HepG2 (cell line): ENCODE results near the gene DNAJC9. TPM values are rescaled to one million over a fixed set of nuclear protein-coding genes. Genes with fewer than 3 reads are reported as not detected.

ENCODE experiments used
- CC2D1A ChIP-seq: sonication (generic); formaldehyde crosslinking; IDR thresholded peaks from 2 replicates; pipeline ENCODE4 v1.8.1; 2023; ENCODE audit warnings: mild to moderate bottlenecking, missing genetic modification reagents
- EEA1 ChIP-seq: sonication (generic); formaldehyde crosslinking; IDR thresholded peaks from 2 replicates; pipeline ENCODE4 v1.5.1; 2020; ENCODE audit warnings: mild to moderate bottlenecking, missing genetic modification reagents, borderline replicate concordance
- ETV6 ChIP-seq: sonication (generic); formaldehyde crosslinking; conservative IDR thresholded peaks from 2 replicates; pipeline ENCODE4 v1.4.0; 2020; ENCODE audit warnings: missing genetic modification reagents
- GTF2F1 ChIP-seq: fragments of 150-350 bp; IDR thresholded peaks from 2 replicates; pipeline ENCODE4 v1.6.1; 2014; ENCODE audit warnings: low read length
- MIER3 ChIP-seq: IDR thresholded peaks from 2 replicates; pipeline ENCODE4 v1.6.1; 2016; ENCODE audit warnings: missing compliant biosample characterization, borderline replicate concordance
- NBN ChIP-seq: fragments of 450-650 bp; conservative IDR thresholded peaks from 2 replicates; pipeline ENCODE4 v1.6.1; 2017
- PCBP1 ChIP-seq: fragments of 200-400 bp; formaldehyde crosslinking; IDR thresholded peaks from 2 replicates; pipeline ENCODE4 v1.6.1; 2017; ENCODE audit warnings: mild to moderate bottlenecking, low read depth, low read length, borderline replicate concordance
- PITX1 ChIP-seq: sonication (generic); formaldehyde crosslinking; IDR thresholded peaks from 2 replicates; pipeline ENCODE4 v1.5.1; 2020; ENCODE audit warnings: mild to moderate bottlenecking, missing genetic modification reagents
- PLSCR1 ChIP-seq: sonication (generic); formaldehyde crosslinking; IDR thresholded peaks from 2 replicates; pipeline ENCODE4 v1.5.0; 2020; ENCODE audit warnings: missing genetic modification reagents, mild to moderate bottlenecking, borderline replicate concordance
- SAFB2 ChIP-seq: sonication (generic); formaldehyde crosslinking; IDR thresholded peaks from 2 replicates; pipeline ENCODE4 v1.5.1; 2020; ENCODE audit warnings: missing genetic modification reagents, low read depth, mild to moderate bottlenecking, borderline replicate concordance
- SETDB1 ChIP-seq: sonication (generic); formaldehyde crosslinking; IDR thresholded peaks from 2 replicates; pipeline ENCODE4 v1.5.1; 2020; ENCODE audit warnings: missing genetic modification reagents, mild to moderate bottlenecking, borderline replicate concordance
- SOX5 ChIP-seq: IDR thresholded peaks from 2 replicates; pipeline ENCODE4 v1.6.1; 2016; ENCODE audit warnings: borderline replicate concordance
- SP140L ChIP-seq: sonication (generic); formaldehyde crosslinking; IDR thresholded peaks from 2 replicates; pipeline ENCODE4 v1.4.0; 2020; ENCODE audit warnings: missing genetic modification reagents, borderline replicate concordance
- SUZ12 ChIP-seq: fragments of 150-350 bp; IDR thresholded peaks from 2 replicates; pipeline ENCODE4 v1.6.1; 2014; ENCODE audit warnings: low read depth, low read length
- ZBTB34 ChIP-seq: sonication (generic); formaldehyde crosslinking; IDR thresholded peaks from 2 replicates; pipeline ENCODE4 v1.8.0; 2022; ENCODE audit warnings: mild to moderate bottlenecking, missing genetic modification reagents
- ZFX ChIP-seq: sonication (generic); formaldehyde crosslinking; IDR thresholded peaks from 2 replicates; pipeline ENCODE4 v1.4.0; 2020; ENCODE audit warnings: mild to moderate bottlenecking, low read depth, missing genetic modification reagents, moderate library complexity
- ZFY ChIP-seq: sonication (generic); formaldehyde crosslinking; IDR thresholded peaks from 2 replicates; pipeline ENCODE4 v1.4.0; 2020; ENCODE audit warnings: missing genetic modification reagents
- ZNF232 ChIP-seq: sonication (generic); formaldehyde crosslinking; IDR thresholded peaks from 2 replicates; pipeline ENCODE4 v1.4.0; 2020; ENCODE audit warnings: missing genetic modification reagents, borderline replicate concordance
- ZNF256 ChIP-seq: sonication (generic); formaldehyde crosslinking; conservative IDR thresholded peaks from 2 replicates; pipeline ENCODE4 v1.4.0; 2020; ENCODE audit warnings: missing genetic modification reagents
- ZNF33A ChIP-seq: sonication (generic); formaldehyde crosslinking; IDR thresholded peaks from 2 replicates; pipeline ENCODE4 v1.5.1; 2020; ENCODE audit warnings: missing genetic modification reagents, mild to moderate bottlenecking, moderate library complexity, borderline replicate concordance
- ZNF460 ChIP-seq: sonication (generic); formaldehyde crosslinking; IDR thresholded peaks from 2 replicates; pipeline ENCODE4 v1.5.1; 2020; ENCODE audit warnings: missing genetic modification reagents, mild to moderate bottlenecking, borderline replicate concordance
- ZNF580 ChIP-seq: IDR thresholded peaks from 2 replicates; pipeline ENCODE4 v1.6.1; 2016; ENCODE audit warnings: low read depth, borderline replicate concordance
- ZNF674 ChIP-seq: sonication (generic); formaldehyde crosslinking; IDR thresholded peaks from 2 replicates; pipeline ENCODE4 v1.5.0; 2020; ENCODE audit warnings: low read depth, mild to moderate bottlenecking, missing genetic modification reagents
- ZNF709 ChIP-seq: sonication (generic); formaldehyde crosslinking; IDR thresholded peaks from 2 replicates; pipeline ENCODE4 v1.5.0; 2020; ENCODE audit warnings: mild to moderate bottlenecking, missing genetic modification reagents
- ZNF737 ChIP-seq: sonication (generic); formaldehyde crosslinking; IDR thresholded peaks from 2 replicates; pipeline ENCODE4 v1.5.0; 2020; ENCODE audit warnings: missing genetic modification reagents, mild to moderate bottlenecking, borderline replicate concordance
- polyA plus RNA-seq, 8 experiments: library from polyadenylated mRNA; depleted of rRNA in 3 of 8; stranded (reverse) in 7 of 8; unstranded in 1 of 8; fragments of >200 nt; fragmentation: Illumina TruSeq in 4 of 8; extraction: Trizol in 4 of 8; gene quantifications; 2 replicates each; pipeline versions ENCODE4 v1.2.1 to v1.2.3, GENCODE V29; 2011 to 2016; ENCODE audit warnings: low read depth in 4 of 8, missing spikeins in 1 of 8, mixed read lengths in 1 of 8; ENCODE audit not compliant: insufficient read depth in 1 of 8
- total RNA-seq, 5 experiments: library from RNA; depleted of rRNA; stranded (reverse); fragments of >200 nt; fragmentation: Illumina TruSeq; extraction: Trizol; gene quantifications; 2 replicates each; pipeline ENCODE4 v1.2.3, GENCODE V29; 2016; ENCODE audit warnings: low read depth in 1 of 5
- TF ChIP-seq, protein P1 (sequence below): sonication (generic); formaldehyde crosslinking; IDR thresholded peaks from 2 replicates; pipeline ENCODE4 v1.5.1; 2020; ENCODE audit warnings: missing genetic modification reagents, mild to moderate bottlenecking, borderline replicate concordance
- TF ChIP-seq, protein P2 (sequence below): sonication (generic); formaldehyde crosslinking; IDR thresholded peaks from 2 replicates; pipeline ENCODE4 v1.4.0; 2020; ENCODE audit warnings: mild to moderate bottlenecking, missing genetic modification reagents

The DNAJC9 gene
- total and polyA plus RNA-seq, 2 of the 13 experiments (the other 11 are each of a cell fraction or from before 2014, with no cell fraction given) = 15.9 to 60.3 TPM

DNA sequence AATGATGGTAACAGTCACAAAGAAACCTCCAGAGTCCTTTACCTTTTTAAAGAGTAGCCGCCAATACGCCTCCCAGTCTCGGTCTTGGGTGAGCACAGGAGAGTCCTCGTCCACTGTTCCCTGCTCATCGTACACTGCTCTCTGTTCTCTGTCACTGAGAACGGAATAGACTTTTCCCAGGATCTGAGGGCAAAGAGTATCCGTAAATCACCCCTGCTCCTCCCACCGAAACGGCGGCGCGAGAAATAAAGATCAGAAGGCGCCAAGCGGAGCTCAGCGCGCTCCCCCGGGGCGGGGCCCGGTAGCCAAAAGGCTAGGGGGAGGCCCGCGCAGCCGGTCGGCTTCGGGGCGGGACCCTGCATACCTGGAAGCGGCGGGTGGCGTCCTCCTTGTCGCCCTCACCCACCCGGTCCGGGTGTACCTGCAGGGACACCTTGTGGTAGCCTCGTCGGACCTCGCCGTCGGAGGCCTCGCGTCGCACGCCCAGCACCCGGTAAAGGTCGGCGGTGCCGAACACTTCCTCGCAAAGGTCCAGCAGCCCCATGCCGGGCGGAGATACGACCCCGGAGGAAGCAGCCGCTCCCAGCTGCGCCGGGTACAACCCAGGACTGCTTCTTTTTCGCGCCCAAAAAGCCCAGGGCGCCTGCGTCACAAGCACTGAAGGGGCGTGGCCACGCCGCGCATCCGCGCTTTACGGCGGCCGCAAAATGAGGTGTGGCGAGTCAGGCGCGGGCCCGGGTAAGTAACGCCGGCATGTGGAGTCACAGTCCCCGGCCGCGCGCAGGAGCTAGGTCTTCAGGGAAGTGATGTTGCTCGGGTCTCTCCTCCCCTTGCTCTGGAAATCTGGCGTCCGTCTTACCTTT lies at the start of gene DNAJC9 (continued):
- TF ChIP-seq PCBP1 = no peak
- TF ChIP-seq CC2D1A (CRISPR knock-in tag) = no peak
- TF ChIP-seq, protein P1, sequence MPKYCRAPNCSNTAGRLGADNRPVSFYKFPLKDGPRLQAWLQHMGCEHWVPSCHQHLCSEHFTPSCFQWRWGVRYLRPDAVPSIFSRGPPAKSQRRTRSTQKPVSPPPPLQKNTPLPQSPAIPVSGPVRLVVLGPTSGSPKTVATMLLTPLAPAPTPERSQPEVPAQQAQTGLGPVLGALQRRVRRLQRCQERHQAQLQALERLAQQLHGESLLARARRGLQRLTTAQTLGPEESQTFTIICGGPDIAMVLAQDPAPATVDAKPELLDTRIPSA (CRISPR knock-in tag) = no peak
- no peak for TF ChIP-seq ZNF709
- TF ChIP-seq ZNF737 (CRISPR knock-in tag) = 0 out of 2 replicates have a peak, but pooled peaks have one; percentile 60
- TF ChIP-seq ZNF256 = no peak
- peak; percentile 97 for TF ChIP-seq SAFB2
- TF ChIP-seq SUZ12 = no peak
- no peak; the same call in 1 of the 2 replicates for TF ChIP-seq SOX5 (CRISPR knock-in tag)
- TF ChIP-seq ETV6 (CRISPR knock-in tag) = peak; percentile 85; the same call in 1 of the 2 replicates
- no peak; the same call in 1 of the 2 replicates for TF ChIP-seq SP140L (CRISPR knock-in tag)
- TF ChIP-seq EEA1 = peak; percentile 96; the same call in 1 of the 2 replicates
- TF ChIP-seq MIER3 (CRISPR knock-in tag) = 0 out of 2 replicates have a peak, but pooled peaks have one; percentile 18
- TF ChIP-seq PLSCR1 (CRISPR knock-in tag) = 0 out of 2 replicates have a peak, but pooled peaks have one; percentile 76
- peak; percentile 86; the same call in 1 of the 2 replicates for TF ChIP-seq ZNF580
- no peak; the same call in 1 of the 2 replicates for TF ChIP-seq ZNF232
- peak; percentile 73; the same call in 1 of the 2 replicates for TF ChIP-seq ZBTB34 (CRISPR knock-in tag)
- TF ChIP-seq, protein P2, sequence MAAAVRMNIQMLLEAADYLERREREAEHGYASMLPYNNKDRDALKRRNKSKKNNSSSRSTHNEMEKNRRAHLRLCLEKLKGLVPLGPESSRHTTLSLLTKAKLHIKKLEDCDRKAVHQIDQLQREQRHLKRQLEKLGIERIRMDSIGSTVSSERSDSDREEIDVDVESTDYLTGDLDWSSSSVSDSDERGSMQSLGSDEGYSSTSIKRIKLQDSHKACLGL = peak; percentile 94
- no peak for TF ChIP-seq NBN
- TF ChIP-seq ZNF674 = no peak
- TF ChIP-seq PITX1 (CRISPR knock-in tag) = peak; percentile 57; the same call in 1 of the 2 replicates
- no peak; the same call in 1 of the 2 replicates for TF ChIP-seq GTF2F1
- no peak for TF ChIP-seq ZNF33A (CRISPR knock-in tag)
- TF ChIP-seq ZFX (CRISPR knock-in tag) = peak; percentile 76
- TF ChIP-seq SETDB1 (CRISPR knock-in tag) = no peak
- peak; percentile 85 for TF ChIP-seq ZFY
- TF ChIP-seq ZNF460 (CRISPR knock-in tag) = no peak
